Liver (tissue), 9 donors: Measurements from ENCODE around the gene ENC1. TPM values are rescaled to one million over a fixed set of nuclear protein-coding genes. Genes with fewer than 3 reads are reported as not detected.
A peak's percentile ranks its signal among the peaks of the same experiment; 100 is the strongest.

Experiments
- DNase-seq: peaks from one replicate; pipeline ENCODE4 v3.0.0-alpha.2; 2017; ENCODE audit warnings: low spot score
- H3K27ac ChIP-seq, 2 donors: one replicate each; pipeline ENCODE4 v1.7.0; 2013; ENCODE audit warnings: inconsistent platforms in 2 of 2, low read length in 2 of 2, control low read depth in 1 of 2, low read depth in 1 of 2, mild to moderate bottlenecking in 1 of 2
- H3K27me3 ChIP-seq, 4 donors: one replicate each; pipeline versions ENCODE4 v1.6.1 to v1.7.0; 2013; ENCODE audit warnings: low read length in 3 of 4, inconsistent platforms in 1 of 4, mild to moderate bottlenecking in 1 of 4, moderate library complexity in 1 of 4; ENCODE audit not compliant: control insufficient read depth in 4 of 4, insufficient read depth in 4 of 4
- H3K36me3 ChIP-seq, 4 donors: one replicate each; pipeline versions ENCODE4 v1.6.1 to v1.7.0; 2013; ENCODE audit warnings: low read length in 3 of 4, mild to moderate bottlenecking in 3 of 4, low read depth in 1 of 4, moderate library complexity in 1 of 4; ENCODE audit not compliant: control insufficient read depth in 4 of 4, insufficient read depth in 3 of 4
- H3K4me1 ChIP-seq, 4 donors: one replicate each; pipeline versions ENCODE4 v1.6.1 to v1.7.0; 2013; ENCODE audit warnings: low read length in 3 of 4, mild to moderate bottlenecking in 3 of 4, moderate library complexity in 1 of 4; ENCODE audit not compliant: control insufficient read depth in 4 of 4, insufficient read depth in 4 of 4
- H3K4me3 ChIP-seq, 3 donors: one replicate each; pipeline versions ENCODE4 v1.6.1 to v1.7.0; 2013; ENCODE audit warnings: low read length in 3 of 3, control low read depth in 1 of 3, low read depth in 1 of 3, mild to moderate bottlenecking in 1 of 3
- H3K9ac ChIP-seq, 2 donors: one replicate each; pipeline ENCODE4 v1.7.0; 2013; ENCODE audit warnings: low read length in 2 of 2, mild to moderate bottlenecking in 2 of 2, moderate library complexity in 2 of 2, control low read depth in 1 of 2, low read depth in 1 of 2
- H3K9me3 ChIP-seq, 4 donors: one replicate each; pipeline versions ENCODE4 v1.6.1 to v1.7.0; 2013; ENCODE audit warnings: low read length in 3 of 4; ENCODE audit not compliant: control insufficient read depth in 4 of 4
- ATF3 ChIP-seq: IDR thresholded peaks from 2 replicates; pipeline ENCODE4 v1.6.1; 2016; ENCODE audit warnings: antibody characterized with exemption
- CTCF ChIP-seq: fragments of 150-350 bp; IDR thresholded peaks from 2 replicates; pipeline ENCODE4 v1.5.1; 2017; ENCODE audit warnings: improper control_type of control experiment, low read depth, low read length; ENCODE audit not compliant: missing input control
- FOXA1 ChIP-seq: IDR thresholded peaks from 2 replicates; pipeline ENCODE4 v1.6.1; 2016; ENCODE audit warnings: antibody characterized with exemption
- FOXA2 ChIP-seq: IDR thresholded peaks from 2 replicates; pipeline ENCODE4 v1.6.1; 2016; ENCODE audit warnings: antibody characterized with exemption
- GABPA ChIP-seq, 2 donors: IDR thresholded peaks in 1 of 2; conservative IDR thresholded peaks in 1 of 2; 2 replicates each; pipeline ENCODE4 v1.6.1; 2016; ENCODE audit warnings: antibody characterized with exemption in 2 of 2, mild to moderate bottlenecking in 1 of 2, moderate library complexity in 1 of 2
- HNF4A ChIP-seq, 2 donors: conservative IDR thresholded peaks; 2 replicates each; pipeline ENCODE4 v1.6.1; 2016; ENCODE audit warnings: antibody characterized with exemption in 2 of 2, mild to moderate bottlenecking in 2 of 2
- HNF4G ChIP-seq: IDR thresholded peaks from 2 replicates; pipeline ENCODE4 v1.6.1; 2016; ENCODE audit warnings: antibody characterized with exemption
- JUND ChIP-seq, 2 donors: IDR thresholded peaks; 2 replicates each; pipeline ENCODE4 v1.6.1; 2016; ENCODE audit warnings: antibody characterized with exemption in 2 of 2
- NR2F2 ChIP-seq: IDR thresholded peaks from 2 replicates; pipeline ENCODE4 v1.6.1; 2016; ENCODE audit warnings: antibody characterized with exemption
- RAD21 ChIP-seq, 2 donors: IDR thresholded peaks; 2 replicates each; pipeline ENCODE4 v1.6.1; 2016; ENCODE audit warnings: antibody characterized with exemption in 2 of 2, mild to moderate bottlenecking in 2 of 2
- REST ChIP-seq: IDR thresholded peaks from 2 replicates; pipeline ENCODE4 v1.6.1; 2016; ENCODE audit warnings: antibody characterized with exemption, mild to moderate bottlenecking
- RXRA ChIP-seq, 2 donors: IDR thresholded peaks; 2 replicates each; pipeline ENCODE4 v1.6.1; 2017 to 2018; ENCODE audit warnings: antibody characterized with exemption in 2 of 2, mild to moderate bottlenecking in 1 of 2
- SP1 ChIP-seq: IDR thresholded peaks from 2 replicates; pipeline ENCODE4 v1.6.1; 2018; ENCODE audit warnings: antibody characterized with exemption, mild to moderate bottlenecking
- TAF1 ChIP-seq: conservative IDR thresholded peaks from 2 replicates; pipeline ENCODE4 v1.6.1; 2016; ENCODE audit warnings: antibody characterized with exemption, mild to moderate bottlenecking
- YY1 ChIP-seq: IDR thresholded peaks from 2 replicates; pipeline ENCODE4 v1.6.1; 2016; ENCODE audit warnings: antibody characterized with exemption, mild to moderate bottlenecking
- WGBS: extraction: QIAGEN DNeasy Blood & Tissue Kit; methylation state at CpG from one replicate; pipeline ENCODE4 v1.1.7; 2013; 5-methylcytosine and 5-hydroxymethylcytosine counted together
- polyA plus RNA-seq, 2 donors: library from polyadenylated mRNA; stranded (reverse) in 1 of 2; unstranded in 1 of 2; fragments of 200-250 nt in 1 of 2; fragments of >200 nt in 1 of 2; fragmentation: Nextera tagmentation in 1 of 2; extraction: Ambion mirVana in 1 of 2; gene quantifications; one replicate each; pipeline versions ENCODE4 v1.2.1 to v1.2.3, GENCODE V29; 2013 to 2015
- total RNA-seq, 2 donors: library from RNA; depleted of rRNA; stranded (reverse); fragments of >200 nt; gene quantifications; one replicate each; pipeline ENCODE4 v1.2.3, GENCODE V29; 2014
- TF ChIP-seq, protein P1 (sequence below): IDR thresholded peaks from 2 replicates; pipeline ENCODE4 v1.6.1; 2016; ENCODE audit warnings: antibody characterized with exemption
- donor health status: healthy.
- donor health status: healthy.
- donor health status: healthy.
- donor health status: healthy.
- donor health status: healthy.

The ENC1 gene
- total and polyA plus RNA-seq, 4 donors: 5.7 to 34.4 (median 13.8) TPM

DNA sequence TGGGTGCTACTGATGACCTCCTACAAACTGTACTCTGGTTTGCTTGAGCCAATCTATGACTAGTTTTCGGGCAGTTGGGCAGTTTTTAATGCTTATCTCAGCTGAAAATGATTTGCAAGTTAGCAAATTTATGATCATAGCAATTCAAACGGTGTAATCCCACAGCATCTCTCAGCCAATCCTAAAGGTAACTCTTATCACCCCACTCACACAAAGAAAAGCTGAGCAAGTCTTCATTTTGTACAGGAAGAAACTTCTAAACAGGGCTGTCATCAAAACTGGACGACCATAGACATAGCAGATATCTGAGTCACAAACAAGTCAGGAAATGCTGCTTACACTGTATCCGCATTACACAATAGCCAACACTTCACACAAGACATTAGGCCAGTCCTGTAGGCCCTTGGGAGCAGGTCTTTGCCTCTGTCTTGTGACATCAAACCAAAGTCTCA, 2.6 kb upstream of the ENC1 start:
- peaks cover 3 to 37% (median 20%) of the 10 kb centered on the region in 4 donors for H3K4me1 ChIP-seq
- DNase-seq: no peak
- H3K27ac ChIP-seq: peak overlapping the region in 1 of 2 donors; percentile 44
- H3K9me3 ChIP-seq: no peaks in the 10 kb centered on the region
- WGBS: 65% methylated on average over 4 of the region's 4 CpGs
- H3K27me3 ChIP-seq: no peaks in the 10 kb centered on the region
- H3K9ac ChIP-seq: no peak overlapping the region
- no peak overlapping the region for H3K4me3 ChIP-seq
- no peaks in the 10 kb centered on the region for H3K36me3 ChIP-seq
- TF ChIP-seq JUND (IDR thresholded peaks at IDR 0.05): peak; percentile 32 to 50
- TF ChIP-seq, protein P1, sequence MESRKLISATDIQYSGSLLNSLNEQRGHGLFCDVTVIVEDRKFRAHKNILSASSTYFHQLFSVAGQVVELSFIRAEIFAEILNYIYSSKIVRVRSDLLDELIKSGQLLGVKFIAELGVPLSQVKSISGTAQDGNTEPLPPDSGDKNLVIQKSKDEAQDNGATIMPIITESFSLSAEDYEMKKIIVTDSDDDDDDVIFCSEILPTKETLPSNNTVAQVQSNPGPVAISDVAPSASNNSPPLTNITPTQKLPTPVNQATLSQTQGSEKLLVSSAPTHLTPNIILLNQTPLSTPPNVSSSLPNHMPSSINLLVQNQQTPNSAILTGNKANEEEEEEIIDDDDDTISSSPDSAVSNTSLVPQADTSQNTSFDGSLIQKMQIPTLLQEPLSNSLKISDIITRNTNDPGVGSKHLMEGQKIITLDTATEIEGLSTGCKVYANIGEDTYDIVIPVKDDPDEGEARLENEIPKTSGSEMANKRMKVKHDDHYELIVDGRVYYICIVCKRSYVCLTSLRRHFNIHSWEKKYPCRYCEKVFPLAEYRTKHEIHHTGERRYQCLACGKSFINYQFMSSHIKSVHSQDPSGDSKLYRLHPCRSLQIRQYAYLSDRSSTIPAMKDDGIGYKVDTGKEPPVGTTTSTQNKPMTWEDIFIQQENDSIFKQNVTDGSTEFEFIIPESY: no peak
- TF ChIP-seq GABPA (IDR thresholded peaks at IDR 0.05 in 1 of 2, conservative IDR thresholded peaks at IDR 0.05 in 1 of 2): peak in 1 of 2 donors; percentile 3

DNA sequence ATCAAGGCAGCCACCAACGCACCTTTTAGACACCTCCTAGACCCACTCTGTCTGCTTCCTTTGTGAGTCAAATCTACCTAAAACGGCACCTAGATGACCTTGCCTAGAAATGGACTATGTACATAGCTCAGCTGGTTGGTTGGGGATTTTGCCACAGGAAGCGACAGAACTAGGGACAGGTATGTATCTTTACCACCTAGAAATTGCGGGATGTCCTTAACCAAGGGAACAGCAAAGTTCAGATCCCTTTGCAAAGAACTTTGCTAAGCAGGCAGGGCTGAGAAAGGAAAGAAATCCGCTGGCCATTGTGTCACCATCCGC, 2.0 kb upstream of the ENC1 start:
- 60% methylated on average over 6 of the region's 6 CpGs for WGBS
- DNase-seq: no peak
- Histone ChIP-seq H3K9ac (no peak overlapping the region), H3K4me3 (no peak overlapping the region), H3K27ac (peak overlapping the region in 1 of 2 donors; percentile 44), H3K36me3 (no peaks in the 10 kb centered on the region), H3K27me3 (no peaks in the 10 kb centered on the region), H3K9me3 (no peaks in the 10 kb centered on the region), H3K4me1 (peaks cover 3 to 42% (median 26%) of the 10 kb centered on the region in 4 donors)
- TF ChIP-seq TAF1 (no peak), YY1 (no peak), RXRA (IDR thresholded peaks at IDR 0.05) (no peak), HNF4A (conservative IDR thresholded peaks at IDR 0.05) (no peak), HNF4G (no peak), SP1 (no peak), REST (no peak), NR2F2 (no peak), CTCF (no peak), GABPA (IDR thresholded peaks at IDR 0.05 in 1 of 2, conservative IDR thresholded peaks at IDR 0.05 in 1 of 2) (no peak), ATF3 (no peak), RAD21 (IDR thresholded peaks at IDR 0.05) (no peak), FOXA1 (no peak), FOXA2 (no peak)
- TF ChIP-seq, protein P1: no peak
